GM19452 (cell line): ENCODE data around the gene LIPH.
"Not testable (repeated sequence)": the region's sequence is repeated elsewhere in the genome, so short reads cannot be mapped to it uniquely, and the experiment has no call there.

ENCODE experiments used
- ATAC-seq: cut with Tn5 transposase; IDR thresholded peaks from one replicate; pipeline ENCODE4 v1.9.1; 2021; ENCODE audit not compliant: unreplicated experiment

The LIPH gene

DNA sequence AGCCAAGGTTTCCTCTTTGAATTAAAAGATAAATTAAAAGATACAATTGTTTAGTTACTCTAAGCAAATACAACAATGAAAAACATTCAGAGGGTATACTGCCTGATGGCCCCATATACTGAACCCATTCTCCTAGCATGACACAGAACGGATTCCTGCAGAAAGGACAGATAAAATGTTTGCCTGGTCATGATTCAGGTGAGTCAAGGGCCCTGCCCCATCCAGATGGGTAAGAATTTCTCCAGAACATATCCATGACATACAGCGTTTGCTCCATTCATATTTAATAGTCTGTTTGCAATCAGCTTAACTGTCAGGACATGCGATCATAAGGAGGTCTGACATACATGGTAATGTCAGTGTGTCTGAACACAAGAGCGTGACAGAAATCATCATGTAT, 62.1 kb downstream of the LIPH start:
- ATAC-seq = no peak

GRCh38 chr3:185489462-185489861, 62.9 kb downstream of the LIPH start:
- no peak for ATAC-seq

- ATAC-seq = no peak
Measured at GRCh38 chr3:185488465-185488864, 63.9 kb downstream of the LIPH start.

GRCh38 chr3:185486394-185486793, 66.0 kb downstream of the LIPH start:
- ATAC-seq = no peak

DNA sequence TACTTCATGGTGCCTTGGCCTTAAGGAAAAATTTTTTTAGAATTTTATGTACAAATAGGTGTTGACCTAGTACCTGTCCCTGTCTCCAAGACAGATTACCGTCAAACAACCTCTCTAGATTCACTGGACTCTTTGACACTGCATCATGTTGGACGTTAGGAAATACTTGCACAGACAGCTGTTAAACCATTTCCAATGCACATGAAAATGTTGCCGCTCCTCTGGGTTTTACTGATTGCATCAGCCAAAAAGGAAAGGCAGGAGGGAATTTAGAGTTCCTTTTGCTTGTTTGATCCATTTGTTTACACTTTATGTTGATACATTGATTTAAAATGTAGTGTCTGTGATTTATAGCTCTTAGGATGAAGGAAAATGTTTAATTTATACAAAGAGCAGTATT, 68.1 kb downstream of the LIPH start:
- ATAC-seq = no peak

DNA sequence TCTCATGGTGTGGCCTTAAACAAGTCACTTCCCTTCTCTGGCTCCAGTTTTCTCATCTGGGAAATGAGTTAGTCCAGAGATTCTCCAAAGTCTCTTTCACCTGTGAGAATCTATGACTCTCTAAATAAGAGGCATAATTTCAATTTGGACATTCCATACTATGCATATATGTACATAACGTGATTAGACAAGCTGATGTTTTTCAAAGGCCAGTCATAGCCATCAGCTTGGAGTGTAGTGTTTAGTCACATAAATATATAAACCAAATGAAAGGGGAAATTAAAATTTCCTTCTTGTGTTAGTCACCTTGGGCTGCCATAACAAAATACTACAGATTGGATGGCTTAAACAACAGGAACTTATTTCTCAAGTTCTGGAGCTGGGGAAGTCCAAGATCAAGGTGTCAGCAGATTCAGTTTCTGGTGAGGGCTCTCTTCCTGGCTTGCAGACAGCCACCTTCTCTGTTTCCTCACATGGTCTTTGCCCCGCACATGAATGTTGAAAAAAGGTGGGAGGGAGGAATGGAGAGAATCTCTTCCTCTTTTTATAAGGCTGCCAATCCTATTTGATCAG, 72.9 kb downstream of the LIPH start:
- ATAC-seq = no peak

GRCh38 chr3:185477316-185477715, 75.1 kb downstream of the LIPH start:
- ATAC-seq = no peak

DNA sequence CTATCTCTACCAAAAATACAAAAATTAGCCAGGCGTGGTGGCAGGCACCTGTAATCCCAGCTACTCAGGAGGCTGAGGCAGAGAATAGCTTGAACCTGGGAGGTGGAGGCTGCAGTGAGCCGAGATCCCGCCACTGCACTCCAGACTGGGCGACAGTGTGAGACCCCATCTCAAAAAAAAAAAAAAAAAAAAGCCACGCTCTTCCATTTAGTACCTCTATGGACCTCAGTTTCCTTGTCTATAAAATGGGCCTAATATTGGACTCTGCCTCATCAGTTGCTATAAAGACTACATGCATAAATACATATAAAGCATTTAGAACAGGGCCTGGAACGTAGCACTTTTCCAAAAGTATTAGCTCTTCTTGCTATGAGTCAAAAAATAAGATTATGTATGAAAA, 77.5 kb downstream of the LIPH start:
- not testable (repeated sequence) for ATAC-seq

GRCh38 chr3:185473290-185473815, 79.0 kb downstream of the LIPH start:
- no peak for ATAC-seq

GRCh38 chr3:185470323-185470722, 82.1 kb downstream of the LIPH start:
- ATAC-seq = no peak

- ATAC-seq = no peak
Measured at GRCh38 chr3:185469542-185469941, 82.8 kb downstream of the LIPH start.

GRCh38 chr3:185466123-185466522, 86.3 kb downstream of the LIPH start:
- not testable (repeated sequence) for ATAC-seq

DNA sequence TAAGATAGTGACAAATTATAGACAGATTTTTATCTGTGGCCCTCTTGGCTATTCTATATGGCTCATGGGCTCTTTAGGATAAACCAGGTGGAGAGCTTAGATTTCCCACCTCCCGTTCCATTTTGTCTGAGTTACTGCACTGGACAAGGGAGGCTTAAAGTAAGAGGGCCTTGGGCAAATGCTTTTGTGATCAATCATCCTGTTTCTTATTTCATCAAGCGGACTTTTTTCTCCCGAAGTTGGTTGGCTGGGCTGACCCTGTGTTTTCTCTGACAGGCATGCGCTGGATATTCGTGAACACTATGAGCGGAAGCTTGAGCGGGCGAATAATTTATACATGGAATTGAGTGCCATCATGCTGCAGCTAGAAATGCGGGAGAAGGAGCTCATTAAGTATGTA, 86.9 kb downstream of the LIPH start:
- ATAC-seq = no peak

DNA sequence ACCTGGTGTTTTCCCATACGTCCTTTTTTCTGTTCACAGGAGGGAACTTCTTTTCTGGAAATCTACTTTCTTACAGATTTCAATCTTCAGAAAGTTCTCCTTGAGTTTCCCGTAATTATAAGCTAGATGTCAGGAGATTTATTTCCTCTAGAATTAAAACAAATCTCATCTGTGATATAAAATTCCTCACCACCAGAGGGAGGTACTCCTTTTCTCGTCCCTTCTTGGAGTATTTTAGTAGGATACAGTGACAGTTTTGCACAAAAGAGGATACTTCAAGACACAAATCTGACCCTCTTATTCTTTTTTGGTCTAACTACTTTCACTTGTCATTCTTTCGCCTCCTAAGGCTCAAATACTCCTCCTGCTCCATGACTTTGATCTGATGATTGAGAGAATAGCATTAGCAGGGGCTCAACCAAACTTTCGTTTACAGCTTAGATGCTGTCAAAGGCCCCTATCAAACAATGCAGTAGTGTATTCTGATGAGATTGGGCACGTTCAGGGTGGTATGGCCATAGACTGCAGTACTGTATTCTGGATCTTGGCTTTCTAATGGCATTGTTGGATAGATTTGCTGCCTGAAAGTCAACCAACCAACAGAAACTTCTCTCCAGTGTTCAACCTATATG, 91.6 kb downstream of the LIPH start:
- ATAC-seq = no peak

DNA sequence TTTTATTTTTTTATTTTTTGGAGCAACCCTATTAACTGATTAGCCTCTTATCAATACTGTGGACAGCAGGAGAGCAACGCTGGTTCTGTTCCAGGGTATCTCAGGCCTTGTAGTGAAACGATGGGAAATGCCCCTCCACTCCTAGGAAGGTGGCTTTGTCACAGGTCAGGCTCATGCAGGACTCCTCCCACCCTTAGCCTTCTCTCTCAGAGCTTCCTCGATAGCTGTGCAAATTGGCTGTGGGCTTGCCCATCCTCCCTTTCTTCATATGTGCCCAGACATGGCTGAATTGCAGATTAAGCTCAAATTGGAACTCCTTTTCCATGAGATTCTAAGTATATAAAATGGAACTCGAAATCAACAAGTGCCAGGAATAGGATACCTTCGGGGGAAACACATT, 92.1 kb downstream of the LIPH start:
- ATAC-seq = no peak

- no peak for ATAC-seq
Measured at GRCh38 chr3:185457376-185457775, 95.0 kb downstream of the LIPH start.
